Vagina (tissue), 2 donors: Measurements from ENCODE around the gene ODAD3.

Experiments used
- POLR2A ChIP-seq, 2 donors: fragments of 450-650 bp; IDR thresholded peaks; one replicate each; pipeline ENCODE4 v1.6.1; 2017; ENCODE audit warnings: antibody characterized with exemption in 2 of 2, mild to moderate bottlenecking in 2 of 2, moderate library complexity in 2 of 2
- POLR2AphosphoS5 ChIP-seq, 2 donors: sonication (generic); formaldehyde crosslinking; IDR thresholded peaks; one replicate each; pipeline ENCODE4 v1.9.0; 2017; ENCODE audit warnings: antibody characterized with exemption in 2 of 2, mild to moderate bottlenecking in 2 of 2, low read depth in 1 of 2; ENCODE audit not compliant: insufficient read depth in 1 of 2
- TF ChIP-seq, protein P1 (sequence below), 3 experiments: fragments of 450-650 bp in 2 of 3; fragments of 200-600 bp in 1 of 3; sonication (generic) in 1 of 3; IDR thresholded peaks; one replicate each; pipeline ENCODE4 v1.5.1; 2017 to 2019; ENCODE audit warnings: antibody characterized with exemption in 3 of 3, mild to moderate bottlenecking in 2 of 3, moderate library complexity in 2 of 3

DNA sequence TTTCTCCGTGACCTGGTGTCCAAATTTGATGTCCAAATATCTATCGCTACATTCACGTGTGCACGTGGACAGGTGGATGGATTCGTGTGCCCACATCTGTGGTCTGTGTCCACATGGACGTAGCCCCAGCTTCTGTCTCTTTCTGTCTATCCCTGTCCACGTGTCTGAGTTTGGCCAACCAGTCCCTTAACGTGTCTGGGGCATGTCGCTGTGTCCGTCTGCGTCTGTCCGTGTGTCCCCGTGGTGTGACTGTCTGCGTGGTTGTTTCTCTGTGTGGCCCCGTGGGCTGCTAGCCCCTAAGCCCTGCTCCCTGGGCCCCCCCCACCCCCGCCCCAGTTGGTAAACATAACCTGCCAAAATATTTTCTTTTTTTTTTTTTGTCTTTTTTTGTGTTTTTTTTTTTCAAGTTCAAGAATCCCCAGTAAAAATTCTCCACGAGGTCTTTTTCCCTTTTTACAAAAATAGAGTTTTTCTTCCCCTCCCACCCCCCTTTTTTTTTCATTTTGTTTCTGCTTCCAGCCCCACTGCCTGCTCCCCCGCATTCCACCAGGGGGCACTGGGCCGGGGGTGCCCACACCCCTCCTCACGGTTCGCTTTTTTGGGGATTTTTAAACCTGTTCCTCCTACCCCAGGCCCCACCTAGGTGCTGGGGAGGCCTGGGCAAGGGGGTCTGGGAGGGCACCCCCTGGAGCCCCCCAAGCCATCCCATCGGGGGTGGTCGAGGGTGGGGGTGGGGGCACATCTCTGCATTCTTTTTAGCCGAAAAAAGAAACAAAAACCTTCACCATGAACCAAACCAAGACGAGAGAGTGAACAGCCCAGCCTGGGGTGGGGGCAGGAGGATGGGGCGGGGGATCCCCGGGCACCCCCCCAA, 18.8 kb upstream of the ODAD3 start:
- TF ChIP-seq, protein P1, sequence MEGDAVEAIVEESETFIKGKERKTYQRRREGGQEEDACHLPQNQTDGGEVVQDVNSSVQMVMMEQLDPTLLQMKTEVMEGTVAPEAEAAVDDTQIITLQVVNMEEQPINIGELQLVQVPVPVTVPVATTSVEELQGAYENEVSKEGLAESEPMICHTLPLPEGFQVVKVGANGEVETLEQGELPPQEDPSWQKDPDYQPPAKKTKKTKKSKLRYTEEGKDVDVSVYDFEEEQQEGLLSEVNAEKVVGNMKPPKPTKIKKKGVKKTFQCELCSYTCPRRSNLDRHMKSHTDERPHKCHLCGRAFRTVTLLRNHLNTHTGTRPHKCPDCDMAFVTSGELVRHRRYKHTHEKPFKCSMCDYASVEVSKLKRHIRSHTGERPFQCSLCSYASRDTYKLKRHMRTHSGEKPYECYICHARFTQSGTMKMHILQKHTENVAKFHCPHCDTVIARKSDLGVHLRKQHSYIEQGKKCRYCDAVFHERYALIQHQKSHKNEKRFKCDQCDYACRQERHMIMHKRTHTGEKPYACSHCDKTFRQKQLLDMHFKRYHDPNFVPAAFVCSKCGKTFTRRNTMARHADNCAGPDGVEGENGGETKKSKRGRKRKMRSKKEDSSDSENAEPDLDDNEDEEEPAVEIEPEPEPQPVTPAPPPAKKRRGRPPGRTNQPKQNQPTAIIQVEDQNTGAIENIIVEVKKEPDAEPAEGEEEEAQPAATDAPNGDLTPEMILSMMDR (IDR thresholded peaks at IDR 0.05), result no peak
- TF ChIP-seq POLR2A (IDR thresholded peaks at IDR 0.05), result no peak
- TF ChIP-seq POLR2AphosphoS5 (IDR thresholded peaks at IDR 0.05; ENCODE audit: insufficient read depth in 1 of 2, low read depth in 1 of 2), result no peak
